ENCODE data around the gene GRAMD2A. TPM values are rescaled to one million over a fixed set of nuclear protein-coding genes. Genes with fewer than 3 reads are reported as not detected.

The GRAMD2A gene
- total RNA-seq, 1 experiment from 2014 or later = 1.3 TPM

DNA sequence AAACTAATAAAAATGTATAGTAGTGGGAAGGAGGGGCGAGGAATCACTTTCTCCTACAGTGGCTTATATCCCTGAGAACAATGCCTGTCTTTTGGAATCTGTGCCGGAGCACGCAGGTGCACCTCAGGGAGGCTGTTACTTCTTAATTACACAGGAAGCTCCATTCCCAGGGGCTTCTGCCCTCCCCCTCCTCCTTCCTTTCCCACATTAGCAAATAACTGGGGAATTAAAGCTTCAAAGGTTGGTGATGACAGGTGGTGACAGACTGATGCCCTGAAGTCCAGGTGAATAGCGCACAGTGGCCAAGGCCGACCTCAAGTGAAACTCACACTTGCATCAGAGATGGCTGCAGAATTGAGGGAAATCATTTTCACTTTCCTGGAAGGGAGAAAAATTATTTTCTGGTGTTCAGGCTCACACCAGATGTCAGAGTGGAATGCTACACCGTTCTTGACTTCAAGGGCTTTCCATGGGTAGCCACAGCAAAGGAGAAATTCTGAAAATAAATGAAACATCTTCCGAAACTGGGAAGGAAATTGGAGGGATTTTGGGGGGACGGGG lies 3.7 kb downstream of the GRAMD2A start:
- no CpG with 5 or more reads among the region's 8 CpGs for WGBS (ENCODE audit: extremely low coverage, insufficient read length, low lambda C conversion rate)
- Histone ChIP-seq H3K18ac (ENCODE audit: insufficient read length, low read depth, low read length) (no peak overlapping the region), H2BK5ac (ENCODE audit: insufficient read length, low read length) (no peak overlapping the region), H3K4me2 (ENCODE audit: insufficient read depth, insufficient read length, low read length) (peak overlapping the region; percentile 24), H3K4me1 (ENCODE audit: insufficient read depth, low read length) (no peaks in the 10 kb centered on the region; the same call in 1 of the 2 replicates), H3K56ac (ENCODE audit: insufficient read length, low read depth, low read length) (no peak overlapping the region), H3K27me3 (ENCODE audit: insufficient read depth, low read length) (peaks cover 7% of the 10 kb centered on the region; the same call in 1 of the 2 replicates), H2AK5ac (ENCODE audit: insufficient read length, low read length) (no peak overlapping the region), H4K5ac (ENCODE audit: insufficient read length, low read depth, low read length) (no peak overlapping the region), H4K20me1 (ENCODE audit: control insufficient read depth, insufficient read depth, insufficient read length) (no peaks in the 10 kb centered on the region), H4K91ac (ENCODE audit: insufficient read length, low read depth, low read length) (no peak overlapping the region), H2BK20ac (ENCODE audit: low read depth, low read length, poor library complexity, severe bottlenecking) (no peak overlapping the region), H3K79me2 (ENCODE audit: insufficient read depth, low read length) (no peaks in the 10 kb centered on the region), H2BK120ac (ENCODE audit: low read depth, low read length, poor library complexity, severe bottlenecking) (no peak overlapping the region), H3K4ac (ENCODE audit: low read depth, low read length) (no peak overlapping the region), H3K14ac (ENCODE audit: insufficient read depth, low read length) (no peak overlapping the region), H3K27ac (ENCODE audit: insufficient read length, low read depth, low read length) (no peak overlapping the region), H3K79me1 (ENCODE audit: insufficient read depth, low read depth, low read length, poor library complexity, severe bottlenecking) (no peaks in the 10 kb centered on the region), H3T11ph (ENCODE audit: low read length) (no peak overlapping the region), H3K23me2 (ENCODE audit: insufficient read length, low read depth, low read length, poor library complexity, severe bottlenecking) (peaks cover 11% of the 10 kb centered on the region), H4K8ac (replicated peaks; ENCODE audit: insufficient read length, low read depth, low read length) (no peak overlapping the region), H3K23ac (ENCODE audit: insufficient read length, low read depth, low read length) (no peak overlapping the region), H2BK12ac (ENCODE audit: insufficient read length, low read depth, low read length) (no peak overlapping the region), H3K9ac (ENCODE audit: extremely low read depth, insufficient read length, low read length) (no peak overlapping the region), H2AFZ (ENCODE audit: low read length) (no peak overlapping the region), H2BK15ac (ENCODE audit: low read depth, low read length) (no peak overlapping the region), H3K9me3 (ENCODE audit: control insufficient read depth, low read depth, low read length) (no peaks in the 10 kb centered on the region)
- Mint-ChIP-seq H3K27me3 (ENCODE audit: low read depth) (peaks cover 33% of the 10 kb centered on the region), H3K27ac (peak overlapping the region in 2 of 3 experiments; percentile 44 to 77; a peak in 2 of 7 replicates), H3K36me3 (ENCODE audit: insufficient read depth in 1 of 3, low read depth in 3 of 3) (peaks cover 5 to 11% (median 8%) of the 10 kb centered on the region in 3 experiments), H3K9me3 (no peaks in the 10 kb centered on the region), H3K4me3 (peak overlapping the region in 1 of 2 experiments; percentile 32; a peak in 1 of 5 replicates), H3K4me1 (peaks cover 19 to 20% of the 10 kb centered on the region in 2 experiments)
- no peak for DNase-seq
- TF ChIP-seq, protein P1, sequence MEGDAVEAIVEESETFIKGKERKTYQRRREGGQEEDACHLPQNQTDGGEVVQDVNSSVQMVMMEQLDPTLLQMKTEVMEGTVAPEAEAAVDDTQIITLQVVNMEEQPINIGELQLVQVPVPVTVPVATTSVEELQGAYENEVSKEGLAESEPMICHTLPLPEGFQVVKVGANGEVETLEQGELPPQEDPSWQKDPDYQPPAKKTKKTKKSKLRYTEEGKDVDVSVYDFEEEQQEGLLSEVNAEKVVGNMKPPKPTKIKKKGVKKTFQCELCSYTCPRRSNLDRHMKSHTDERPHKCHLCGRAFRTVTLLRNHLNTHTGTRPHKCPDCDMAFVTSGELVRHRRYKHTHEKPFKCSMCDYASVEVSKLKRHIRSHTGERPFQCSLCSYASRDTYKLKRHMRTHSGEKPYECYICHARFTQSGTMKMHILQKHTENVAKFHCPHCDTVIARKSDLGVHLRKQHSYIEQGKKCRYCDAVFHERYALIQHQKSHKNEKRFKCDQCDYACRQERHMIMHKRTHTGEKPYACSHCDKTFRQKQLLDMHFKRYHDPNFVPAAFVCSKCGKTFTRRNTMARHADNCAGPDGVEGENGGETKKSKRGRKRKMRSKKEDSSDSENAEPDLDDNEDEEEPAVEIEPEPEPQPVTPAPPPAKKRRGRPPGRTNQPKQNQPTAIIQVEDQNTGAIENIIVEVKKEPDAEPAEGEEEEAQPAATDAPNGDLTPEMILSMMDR (conservative IDR thresholded peaks at IDR 0.05) = no peak
